ENCODE results near the gene NANOS3. TPM values are rescaled to one million over a fixed set of nuclear protein-coding genes. Genes with fewer than 3 reads are reported as not detected.
A peak's percentile ranks its signal among the peaks of the same experiment; 100 is the strongest.

Gene NANOS3
- total RNA-seq, 6 donors from 2014 or later: 1.3 to 5.2 TPM; not detected in 4

DNA sequence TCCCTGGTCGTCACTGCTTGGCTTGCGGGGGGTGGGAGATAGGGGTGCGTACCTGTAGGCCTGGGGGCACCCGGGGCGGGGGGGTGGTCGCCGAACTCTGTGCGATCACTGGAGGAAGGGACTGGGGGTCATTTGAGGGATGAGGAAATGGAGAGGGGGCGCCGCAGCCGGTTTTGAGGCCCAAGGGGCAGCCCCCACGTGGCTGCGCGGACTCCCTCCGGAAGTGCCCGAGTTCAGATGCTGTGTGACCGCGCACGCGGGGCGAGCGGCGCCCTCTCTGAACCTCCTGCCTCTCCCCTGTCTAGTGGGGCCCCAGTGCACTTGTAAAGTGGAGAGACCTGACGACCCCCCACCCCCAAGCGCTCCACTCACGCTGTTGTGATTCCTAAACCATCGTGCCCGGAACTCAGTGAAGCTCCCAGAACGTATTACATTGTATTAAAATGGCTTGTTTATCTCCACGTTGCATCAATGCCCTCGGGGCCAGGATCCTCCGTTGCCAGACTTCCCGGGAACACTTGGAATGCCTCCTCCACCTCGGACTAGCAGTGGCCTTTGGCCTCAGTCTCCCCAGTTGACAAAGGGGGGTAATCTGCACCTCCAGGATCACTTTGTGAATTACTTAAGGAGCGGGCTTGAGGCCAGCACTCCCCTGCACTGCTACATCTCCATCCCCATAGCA lies 3.0 kb upstream of the NANOS3 start:
- H3K4me1 ChIP-seq: peaks cover 7 to 13% (median 10%) of the 10 kb centered on the region in 4 donors
- H3K27ac ChIP-seq: no peak overlapping the region
- no peaks in the 10 kb centered on the region for H3K36me3 ChIP-seq
- 61 to 78% methylated on average over 30 to 35 of the region's 35 CpGs for WGBS, 2 donors
- ATAC-seq (ENCODE audit: low FRiP score in 2 of 2): no peak
- H3K27me3 ChIP-seq: no peaks in the 10 kb centered on the region
- no peak overlapping the region for H3K4me3 ChIP-seq
- H3K9me3 ChIP-seq: no peaks in the 10 kb centered on the region
- DNase-seq: peak in 1 of 2 donors; percentile 83
- TF ChIP-seq EP300 (IDR thresholded peaks at IDR 0.05) (no peak), POLR2AphosphoS5 (IDR thresholded peaks at IDR 0.05) (no peak), POLR2A (IDR thresholded peaks at IDR 0.05) (no peak)
- TF ChIP-seq, protein P1, sequence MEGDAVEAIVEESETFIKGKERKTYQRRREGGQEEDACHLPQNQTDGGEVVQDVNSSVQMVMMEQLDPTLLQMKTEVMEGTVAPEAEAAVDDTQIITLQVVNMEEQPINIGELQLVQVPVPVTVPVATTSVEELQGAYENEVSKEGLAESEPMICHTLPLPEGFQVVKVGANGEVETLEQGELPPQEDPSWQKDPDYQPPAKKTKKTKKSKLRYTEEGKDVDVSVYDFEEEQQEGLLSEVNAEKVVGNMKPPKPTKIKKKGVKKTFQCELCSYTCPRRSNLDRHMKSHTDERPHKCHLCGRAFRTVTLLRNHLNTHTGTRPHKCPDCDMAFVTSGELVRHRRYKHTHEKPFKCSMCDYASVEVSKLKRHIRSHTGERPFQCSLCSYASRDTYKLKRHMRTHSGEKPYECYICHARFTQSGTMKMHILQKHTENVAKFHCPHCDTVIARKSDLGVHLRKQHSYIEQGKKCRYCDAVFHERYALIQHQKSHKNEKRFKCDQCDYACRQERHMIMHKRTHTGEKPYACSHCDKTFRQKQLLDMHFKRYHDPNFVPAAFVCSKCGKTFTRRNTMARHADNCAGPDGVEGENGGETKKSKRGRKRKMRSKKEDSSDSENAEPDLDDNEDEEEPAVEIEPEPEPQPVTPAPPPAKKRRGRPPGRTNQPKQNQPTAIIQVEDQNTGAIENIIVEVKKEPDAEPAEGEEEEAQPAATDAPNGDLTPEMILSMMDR (IDR thresholded peaks at IDR 0.05): no peak

DNA sequence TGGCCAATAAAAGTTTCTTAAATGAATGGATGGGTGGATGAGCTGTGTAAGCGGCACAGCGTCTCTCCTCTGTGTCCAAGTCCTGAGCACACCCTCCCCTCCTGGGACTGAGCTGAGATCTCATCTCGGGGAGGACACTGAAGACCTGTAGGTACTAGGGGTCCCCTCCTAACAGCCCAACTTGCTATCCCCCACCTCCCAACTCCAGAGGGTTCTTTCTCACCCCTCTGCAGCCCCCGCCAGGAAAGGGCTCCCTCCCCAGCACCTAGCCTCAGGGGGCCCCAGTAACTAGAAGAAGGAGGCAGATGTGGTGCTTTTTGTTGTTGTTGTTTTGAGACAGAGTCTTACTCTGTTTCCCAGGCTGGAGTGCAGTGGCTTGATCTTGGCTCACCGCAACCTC lies 1.1 kb upstream of the NANOS3 start:
- TF ChIP-seq, protein P1 (IDR thresholded peaks at IDR 0.05): no peak
- TF ChIP-seq EP300 (IDR thresholded peaks at IDR 0.05) (no peak), POLR2AphosphoS5 (IDR thresholded peaks at IDR 0.05) (no peak), POLR2A (IDR thresholded peaks at IDR 0.05) (no peak)
- H3K27me3 ChIP-seq: no peaks in the 10 kb centered on the region
- H3K4me1 ChIP-seq: peaks cover 17 to 27% (median 23%) of the 10 kb centered on the region in 4 donors
- ATAC-seq (ENCODE audit: low FRiP score in 2 of 2) (no peak), DNase-seq (no peak)
- no peaks in the 10 kb centered on the region for H3K9me3 ChIP-seq
- no peaks in the 10 kb centered on the region for H3K36me3 ChIP-seq
- no peak overlapping the region for H3K4me3 ChIP-seq
- 93 to 94% methylated on average over 5 of the region's 5 CpGs for WGBS, 2 donors
- no peak overlapping the region for H3K27ac ChIP-seq

DNA sequence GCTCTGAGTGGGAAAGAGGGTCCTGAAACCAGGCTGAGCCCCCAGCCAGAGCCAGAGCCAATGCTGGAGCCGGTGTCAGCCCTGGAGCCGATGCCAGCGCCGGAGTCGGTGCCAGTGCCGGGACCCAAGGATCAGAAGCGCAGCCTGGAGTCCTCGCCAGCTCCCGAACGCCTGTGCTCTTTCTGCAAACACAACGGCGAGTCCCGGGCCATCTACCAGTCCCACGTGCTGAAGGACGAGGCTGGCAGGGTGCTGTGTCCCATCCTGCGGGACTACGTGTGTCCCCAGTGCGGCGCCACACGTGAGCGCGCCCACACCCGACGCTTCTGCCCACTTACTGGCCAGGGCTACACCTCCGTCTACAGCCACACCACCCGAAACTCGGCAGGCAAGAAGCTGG lies 369 bp downstream of the NANOS3 start:
- Histone ChIP-seq H3K4me1 (peaks cover 29 to 41% (median 38%) of the 10 kb centered on the region in 4 donors), H3K4me3 (no peak overlapping the region), H3K27me3 (no peaks in the 10 kb centered on the region), H3K9me3 (no peaks in the 10 kb centered on the region), H3K27ac (no peak overlapping the region), H3K36me3 (no peaks in the 10 kb centered on the region)
- TF ChIP-seq, protein P1 (IDR thresholded peaks at IDR 0.05): no peak
- TF ChIP-seq POLR2AphosphoS5 (IDR thresholded peaks at IDR 0.05): no peak
- no peak for TF ChIP-seq EP300 (IDR thresholded peaks at IDR 0.05)
- no peak for TF ChIP-seq POLR2A (IDR thresholded peaks at IDR 0.05)
- peak in 1 of 2 donors; percentile 81 for DNase-seq
- WGBS, 2 donors: 89 to 93% methylated on average over 14 to 27 of the region's 27 CpGs
- ATAC-seq (ENCODE audit: low FRiP score in 2 of 2): no peak

- no peak for TF ChIP-seq POLR2A (IDR thresholded peaks at IDR 0.05)
- TF ChIP-seq EP300 (IDR thresholded peaks at IDR 0.05): peak in 1 of 4 donors; percentile 67
- peak; percentile 65 to 71 for TF ChIP-seq POLR2AphosphoS5 (IDR thresholded peaks at IDR 0.05)
- TF ChIP-seq, protein P1 (IDR thresholded peaks at IDR 0.05): peak; percentile 98 to 100 (median 100)
- Histone ChIP-seq H3K9me3 (no peaks in the 10 kb centered on the region), H3K27ac (peak overlapping the region; percentile 68 to 86 (median 83)), H3K36me3 (no peaks in the 10 kb centered on the region), H3K27me3 (no peaks in the 10 kb centered on the region), H3K4me3 (peak overlapping the region in 3 of 4 donors; percentile 13 to 41 (median 31)), H3K4me1 (peaks cover 22 to 42% (median 33%) of the 10 kb centered on the region in 4 donors)
- WGBS, 2 donors: 11 to 12% methylated on average over 15 to 17 of the region's 34 CpGs
- ATAC-seq (ENCODE audit: low FRiP score in 2 of 2) (peak; percentile 97 to 98), DNase-seq (peak; percentile 99)
Observed at GRCh38 chr19:13880059-13881043, 3.4 kb downstream of the NANOS3 start.

All from upper lobe of left lung (tissue), 6 donors.